Esophagus squamous epithelium (tissue), 4 donors: ENCODE data around the gene LTBP1.

ENCODE experiments used
- POLR2A ChIP-seq, 4 donors: fragments of 450-650 bp; IDR thresholded peaks; one replicate each; pipeline ENCODE4 v1.6.1; 2017; ENCODE audit warnings: antibody characterized with exemption in 4 of 4, mild to moderate bottlenecking in 4 of 4, moderate library complexity in 3 of 4
- TF ChIP-seq, protein P1 (sequence below), 6 experiments: fragments of 450-650 bp in 4 of 6; fragments of 200-600 bp in 2 of 6; sonication (generic) in 2 of 6; IDR thresholded peaks; one replicate each; pipeline ENCODE4 v1.5.1; 2016 to 2019; ENCODE audit warnings: antibody characterized with exemption in 6 of 6, mild to moderate bottlenecking in 4 of 6, moderate library complexity in 4 of 6

DNA sequence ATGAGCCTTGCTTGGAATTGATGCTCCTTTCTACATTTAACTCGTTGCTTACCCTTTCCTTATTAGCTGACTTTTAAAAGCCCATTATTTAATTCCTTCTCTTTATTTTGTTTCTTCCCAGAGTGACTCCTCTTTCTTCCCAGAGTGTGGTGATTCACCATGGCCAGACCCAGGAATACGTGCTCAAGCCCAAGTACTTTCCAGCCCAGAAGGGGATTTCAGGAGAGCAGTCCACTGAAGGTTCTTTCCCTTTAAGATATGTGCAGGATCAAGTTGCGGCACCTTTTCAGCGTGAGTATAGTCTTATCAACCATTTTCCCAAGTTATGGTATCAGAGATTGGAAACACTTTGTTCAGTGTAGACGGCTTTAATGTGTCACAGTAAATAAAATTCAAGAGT is 163.7 kb downstream of the LTBP1 start:
- no peak for TF ChIP-seq POLR2A (IDR thresholded peaks at IDR 0.05)
- TF ChIP-seq, protein P1, sequence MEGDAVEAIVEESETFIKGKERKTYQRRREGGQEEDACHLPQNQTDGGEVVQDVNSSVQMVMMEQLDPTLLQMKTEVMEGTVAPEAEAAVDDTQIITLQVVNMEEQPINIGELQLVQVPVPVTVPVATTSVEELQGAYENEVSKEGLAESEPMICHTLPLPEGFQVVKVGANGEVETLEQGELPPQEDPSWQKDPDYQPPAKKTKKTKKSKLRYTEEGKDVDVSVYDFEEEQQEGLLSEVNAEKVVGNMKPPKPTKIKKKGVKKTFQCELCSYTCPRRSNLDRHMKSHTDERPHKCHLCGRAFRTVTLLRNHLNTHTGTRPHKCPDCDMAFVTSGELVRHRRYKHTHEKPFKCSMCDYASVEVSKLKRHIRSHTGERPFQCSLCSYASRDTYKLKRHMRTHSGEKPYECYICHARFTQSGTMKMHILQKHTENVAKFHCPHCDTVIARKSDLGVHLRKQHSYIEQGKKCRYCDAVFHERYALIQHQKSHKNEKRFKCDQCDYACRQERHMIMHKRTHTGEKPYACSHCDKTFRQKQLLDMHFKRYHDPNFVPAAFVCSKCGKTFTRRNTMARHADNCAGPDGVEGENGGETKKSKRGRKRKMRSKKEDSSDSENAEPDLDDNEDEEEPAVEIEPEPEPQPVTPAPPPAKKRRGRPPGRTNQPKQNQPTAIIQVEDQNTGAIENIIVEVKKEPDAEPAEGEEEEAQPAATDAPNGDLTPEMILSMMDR (IDR thresholded peaks at IDR 0.05), result no peak
